ENCODE measurements around the gene SPP2. TPM values are rescaled to one million over a fixed set of nuclear protein-coding genes. Genes with fewer than 3 reads are reported as not detected.
A peak's percentile ranks its signal among the peaks of the same experiment; 100 is the strongest.

SPP2 gene
- total and polyA plus RNA-seq, 5 donors from 2014 or later, result not detected

DNA sequence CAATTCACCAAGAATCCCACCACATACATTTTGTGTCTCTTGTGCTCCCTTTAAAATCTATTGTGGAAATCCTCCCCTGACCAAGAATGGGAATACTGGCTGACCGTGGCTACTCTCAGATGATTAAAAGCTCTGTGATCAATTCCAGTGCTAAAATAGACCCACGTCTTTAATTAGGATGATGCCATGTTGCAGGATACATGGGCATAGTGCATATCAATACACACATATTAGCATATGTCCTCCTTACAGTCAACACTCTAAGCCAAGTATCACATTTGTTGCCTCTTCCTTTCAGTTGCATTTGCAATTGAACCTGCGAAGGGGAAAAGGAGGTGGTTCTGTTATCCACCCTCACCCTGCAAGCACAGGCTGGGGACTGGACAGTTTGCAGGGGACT is 41.8 kb downstream of the SPP2 start:
- Histone ChIP-seq H3K27me3 (ENCODE audit: control insufficient read depth, insufficient read depth, low read length) (no peaks in the 10 kb centered on the region), H3K4me3 (ENCODE audit: low read depth, low read length) (no peak overlapping the region), H3K4me1 (ENCODE audit: control insufficient read depth, insufficient read depth, low read length, poor library complexity, severe bottlenecking) (no peaks in the 10 kb centered on the region), H3K9me3 (ENCODE audit: control insufficient read depth in 2 of 2, low read length in 2 of 2) (peaks cover 0 to 8% of the 10 kb centered on the region in 2 experiments), H3K27ac (ENCODE audit: insufficient read depth, low read length, poor library complexity, severe bottlenecking) (no peak overlapping the region), H3K36me3 (ENCODE audit: control insufficient read depth, insufficient read depth, low read length) (no peaks in the 10 kb centered on the region)
- Mint-ChIP-seq H3K36me3 (no peaks in the 10 kb centered on the region), H3K9me3 (peaks cover 0 to 10% (median 3%) of the 10 kb centered on the region in 7 donors), H3K4me1 (no peaks in the 10 kb centered on the region), H3K4me3 (no peak overlapping the region), H3K27ac (no peak overlapping the region), H3K27me3 (peaks cover 25% of the 10 kb centered on the region)
- no peak for DNase-seq
- ATAC-seq (ENCODE audit: low read depth in 2 of 2), result no peak

DNA sequence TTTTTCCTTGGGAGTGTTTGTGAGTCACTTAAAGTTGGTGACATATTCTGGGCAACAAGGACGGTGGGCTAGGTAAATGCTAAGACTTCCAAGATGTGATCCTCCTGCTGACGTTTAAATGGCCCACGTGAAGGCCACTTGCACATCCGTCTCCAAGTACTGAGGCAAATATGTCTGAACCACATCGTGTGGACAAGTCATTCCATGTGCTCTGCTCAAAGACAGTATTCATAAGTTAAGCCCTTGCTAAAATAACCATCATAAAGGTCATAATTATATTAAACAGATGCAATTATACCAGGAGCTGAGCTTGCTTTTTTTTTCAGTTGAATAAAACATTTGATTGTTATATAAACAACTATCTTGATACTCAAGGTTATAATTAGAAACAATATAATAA is 44.8 kb downstream of the SPP2 start:
- Mint-ChIP-seq H3K27me3 (peaks cover 12% of the 10 kb centered on the region), H3K4me3 (no peak overlapping the region), H3K4me1 (peaks cover 0 to 5% (median 3%) of the 10 kb centered on the region in 4 donors), H3K9me3 (no peaks in the 10 kb centered on the region), H3K36me3 (no peaks in the 10 kb centered on the region), H3K27ac (no peak overlapping the region)
- Histone ChIP-seq H3K27ac (ENCODE audit: insufficient read depth, low read length, poor library complexity, severe bottlenecking) (no peak overlapping the region), H3K27me3 (ENCODE audit: control insufficient read depth, insufficient read depth, low read length) (no peaks in the 10 kb centered on the region), H3K36me3 (ENCODE audit: control insufficient read depth, insufficient read depth, low read length) (no peaks in the 10 kb centered on the region), H3K9me3 (ENCODE audit: control insufficient read depth in 2 of 2, low read length in 2 of 2) (no peaks in the 10 kb centered on the region), H3K4me3 (ENCODE audit: low read depth, low read length) (no peak overlapping the region), H3K4me1 (ENCODE audit: control insufficient read depth, insufficient read depth, low read length, poor library complexity, severe bottlenecking) (peaks cover 4% of the 10 kb centered on the region)
- ATAC-seq (ENCODE audit: low read depth in 2 of 2) (no peak), DNase-seq (no peak)

DNA sequence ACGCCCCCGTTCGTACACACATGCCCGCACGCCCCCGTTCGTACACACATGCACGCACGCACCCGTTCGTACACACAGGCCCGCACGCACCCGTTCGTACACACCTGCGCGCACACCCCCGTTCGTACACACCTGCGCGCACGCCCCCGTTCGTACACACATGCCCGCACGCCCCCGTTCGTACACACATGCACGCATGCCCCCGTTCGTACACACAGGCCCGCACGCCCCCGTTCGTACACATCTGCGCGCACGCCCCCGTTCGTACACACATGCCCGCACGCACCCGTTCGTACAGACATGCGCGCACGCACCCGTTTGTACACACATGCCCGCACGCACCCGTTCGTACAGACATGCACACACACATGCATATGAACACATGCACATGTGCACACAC is 45.7 kb downstream of the SPP2 start:
- DNase-seq, result no peak
- peaks cover 10% of the 10 kb centered on the region for H3K4me1 ChIP-seq (ENCODE audit: control insufficient read depth, insufficient read depth, low read length, poor library complexity, severe bottlenecking)
- H3K27me3 ChIP-seq (ENCODE audit: control insufficient read depth, insufficient read depth, low read length), result no peaks in the 10 kb centered on the region
- Mint-ChIP-seq H3K27ac (peak overlapping the region in 1 of 3 donors; percentile 22), H3K4me1 (peaks cover 8 to 13% (median 10%) of the 10 kb centered on the region in 4 donors), H3K36me3 (no peaks in the 10 kb centered on the region), H3K4me3 (no peak overlapping the region), H3K27me3 (peaks cover 12% of the 10 kb centered on the region), H3K9me3 (no peaks in the 10 kb centered on the region)
- H3K4me3 ChIP-seq (ENCODE audit: low read depth, low read length), result no peak overlapping the region
- H3K36me3 ChIP-seq (ENCODE audit: control insufficient read depth, insufficient read depth, low read length), result no peaks in the 10 kb centered on the region
- H3K9me3 ChIP-seq (ENCODE audit: control insufficient read depth in 2 of 2, low read length in 2 of 2), result no peaks in the 10 kb centered on the region
- no peak overlapping the region for H3K27ac ChIP-seq (ENCODE audit: insufficient read depth, low read length, poor library complexity, severe bottlenecking)
- ATAC-seq (ENCODE audit: low read depth in 2 of 2), result no peak

DNA sequence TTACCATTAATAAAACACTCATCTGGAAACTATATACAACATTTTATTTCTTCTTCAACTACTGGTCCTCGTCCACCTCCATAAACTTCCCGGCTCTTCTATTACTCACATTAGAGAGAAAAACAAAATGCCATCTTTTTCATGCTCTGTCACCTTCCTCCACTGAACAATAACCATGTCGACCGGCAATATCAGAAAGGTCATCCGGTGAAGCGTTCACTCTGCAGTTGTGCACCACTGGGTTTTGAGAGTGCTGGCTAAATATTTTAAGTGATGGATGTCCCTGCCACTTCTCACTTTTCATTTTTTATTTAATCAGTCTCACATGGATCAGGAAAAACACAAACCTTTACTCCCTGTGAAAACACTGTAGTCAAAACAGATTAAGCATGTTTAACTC is 48.2 kb downstream of the SPP2 start:
- ATAC-seq (ENCODE audit: low read depth in 2 of 2), result no peak
- H3K4me3 Mint-ChIP-seq, result no peak overlapping the region

DNA sequence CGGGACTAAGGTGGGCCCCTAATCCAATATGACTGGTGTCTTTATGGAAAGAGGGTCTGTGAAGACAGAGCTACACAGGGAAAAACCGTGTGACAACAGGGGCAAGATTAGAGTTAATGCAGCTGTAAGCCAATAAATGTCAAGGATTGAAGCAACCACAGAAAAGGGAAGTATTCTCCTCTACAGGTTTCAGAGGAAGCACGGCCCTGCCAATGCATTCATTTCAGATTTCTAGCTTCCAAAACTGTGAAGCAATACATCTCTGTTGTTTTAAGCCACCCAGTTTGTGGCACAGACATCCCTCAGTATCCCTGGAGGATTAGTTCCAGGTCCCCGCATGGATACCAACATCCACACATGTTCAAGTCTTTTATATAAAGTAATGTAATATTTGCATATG is 48.8 kb downstream of the SPP2 start:
- H3K9me3 Mint-ChIP-seq, result no peaks in the 10 kb centered on the region
- Histone ChIP-seq H3K27me3 (ENCODE audit: control insufficient read depth, insufficient read depth, low read length) (no peaks in the 10 kb centered on the region), H3K4me1 (ENCODE audit: control insufficient read depth, insufficient read depth, low read length, poor library complexity, severe bottlenecking) (peaks cover 14% of the 10 kb centered on the region), H3K4me3 (ENCODE audit: low read depth, low read length) (no peak overlapping the region), H3K36me3 (ENCODE audit: control insufficient read depth, insufficient read depth, low read length) (no peaks in the 10 kb centered on the region), H3K27ac (ENCODE audit: insufficient read depth, low read length, poor library complexity, severe bottlenecking) (no peak overlapping the region), H3K9me3 (ENCODE audit: control insufficient read depth in 2 of 2, low read length in 2 of 2) (no peaks in the 10 kb centered on the region)
- ATAC-seq (ENCODE audit: low read depth in 2 of 2) (no peak), DNase-seq (no peak)
- H3K27me3 Mint-ChIP-seq, result no peaks in the 10 kb centered on the region
- H3K4me3 Mint-ChIP-seq, result no peak overlapping the region
- no peaks in the 10 kb centered on the region for H3K36me3 Mint-ChIP-seq
- no peak overlapping the region for H3K27ac Mint-ChIP-seq
- peaks cover 14 to 28% (median 16%) of the 10 kb centered on the region in 4 donors for H3K4me1 Mint-ChIP-seq

More for the DNA sequence above, 48.2 kb downstream of the SPP2 start:
- Histone ChIP-seq H3K9me3 (ENCODE audit: control insufficient read depth in 2 of 2, low read length in 2 of 2) (no peaks in the 10 kb centered on the region), H3K27me3 (ENCODE audit: control insufficient read depth, insufficient read depth, low read length) (no peaks in the 10 kb centered on the region), H3K4me1 (ENCODE audit: control insufficient read depth, insufficient read depth, low read length, poor library complexity, severe bottlenecking) (peaks cover 14% of the 10 kb centered on the region), H3K36me3 (ENCODE audit: control insufficient read depth, insufficient read depth, low read length) (no peaks in the 10 kb centered on the region), H3K4me3 (ENCODE audit: low read depth, low read length) (no peak overlapping the region), H3K27ac (ENCODE audit: insufficient read depth, low read length, poor library complexity, severe bottlenecking) (no peak overlapping the region)
- H3K27ac Mint-ChIP-seq, result no peak overlapping the region
- no peaks in the 10 kb centered on the region for H3K9me3 Mint-ChIP-seq
- no peaks in the 10 kb centered on the region for H3K36me3 Mint-ChIP-seq
- DNase-seq, result no peak
- H3K27me3 Mint-ChIP-seq, result peaks cover 1% of the 10 kb centered on the region
- peaks cover 14 to 28% (median 16%) of the 10 kb centered on the region in 4 donors for H3K4me1 Mint-ChIP-seq

DNA sequence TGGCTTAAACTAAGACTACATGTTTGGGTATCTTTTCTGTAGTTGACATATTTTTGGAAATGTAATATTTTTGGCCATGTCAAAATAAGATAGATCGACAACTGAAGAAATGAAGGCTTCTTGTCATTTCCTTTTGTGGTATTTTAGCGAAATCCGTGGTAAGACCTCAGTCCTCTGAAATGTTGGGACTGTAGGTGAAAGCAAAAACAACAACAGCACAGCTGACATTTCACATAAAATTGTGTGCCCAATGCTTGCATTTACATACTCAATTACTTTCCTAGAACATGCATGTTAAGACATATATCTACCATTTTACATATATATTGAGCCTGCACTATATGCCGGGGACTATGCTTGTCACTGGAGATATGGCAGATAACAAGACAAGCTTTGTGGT is 50.2 kb downstream of the SPP2 start:
- Mint-ChIP-seq H3K4me1 (peaks cover 14 to 28% (median 16%) of the 10 kb centered on the region in 4 donors), H3K27me3 (no peaks in the 10 kb centered on the region), H3K27ac (no peak overlapping the region), H3K4me3 (peak overlapping the region in 1 of 4 donors; percentile 9), H3K9me3 (no peaks in the 10 kb centered on the region), H3K36me3 (no peaks in the 10 kb centered on the region)
- Histone ChIP-seq H3K27me3 (ENCODE audit: control insufficient read depth, insufficient read depth, low read length) (no peaks in the 10 kb centered on the region), H3K4me1 (ENCODE audit: control insufficient read depth, insufficient read depth, low read length, poor library complexity, severe bottlenecking) (peaks cover 14% of the 10 kb centered on the region), H3K36me3 (ENCODE audit: control insufficient read depth, insufficient read depth, low read length) (no peaks in the 10 kb centered on the region), H3K4me3 (ENCODE audit: low read depth, low read length) (peak overlapping the region; percentile 64), H3K9me3 (ENCODE audit: control insufficient read depth in 2 of 2, low read length in 2 of 2) (no peaks in the 10 kb centered on the region), H3K27ac (ENCODE audit: insufficient read depth, low read length, poor library complexity, severe bottlenecking) (no peak overlapping the region)
- ATAC-seq (ENCODE audit: low read depth in 2 of 2) (peak; percentile 46 to 49), DNase-seq (peak in 2 of 3 donors; percentile 30 to 58)

DNA sequence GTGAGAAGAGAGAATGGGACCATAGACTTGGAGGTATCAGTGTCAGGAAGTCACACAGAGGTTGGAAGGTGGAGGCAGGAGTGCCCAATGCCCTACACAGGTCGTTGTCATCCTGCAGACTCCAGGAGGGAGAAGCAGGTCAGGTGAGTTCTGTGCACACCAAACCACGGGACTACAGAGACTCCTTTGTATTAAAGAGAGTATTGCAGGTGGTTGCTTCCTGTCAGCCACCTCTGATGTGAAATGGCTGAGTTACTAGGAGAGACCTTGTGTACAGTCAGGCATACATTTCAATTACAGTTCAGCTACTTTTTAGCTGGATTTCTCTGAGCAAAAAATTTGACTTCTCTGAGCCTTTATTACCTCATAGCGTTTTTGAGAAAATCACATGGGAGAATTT is 51.6 kb downstream of the SPP2 start:
- DNase-seq, result peak in 2 of 3 donors; percentile 16 to 20
- H3K27ac Mint-ChIP-seq, result no peak overlapping the region
- peaks cover 14 to 28% (median 16%) of the 10 kb centered on the region in 4 donors for H3K4me1 Mint-ChIP-seq
- Histone ChIP-seq H3K36me3 (ENCODE audit: control insufficient read depth, insufficient read depth, low read length) (no peaks in the 10 kb centered on the region), H3K27ac (ENCODE audit: insufficient read depth, low read length, poor library complexity, severe bottlenecking) (no peak overlapping the region), H3K9me3 (ENCODE audit: control insufficient read depth in 2 of 2, low read length in 2 of 2) (no peaks in the 10 kb centered on the region), H3K4me3 (ENCODE audit: low read depth, low read length) (no peak overlapping the region), H3K27me3 (ENCODE audit: control insufficient read depth, insufficient read depth, low read length) (no peaks in the 10 kb centered on the region), H3K4me1 (ENCODE audit: control insufficient read depth, insufficient read depth, low read length, poor library complexity, severe bottlenecking) (peaks cover 14% of the 10 kb centered on the region)
- no peak overlapping the region for H3K4me3 Mint-ChIP-seq
- no peaks in the 10 kb centered on the region for H3K27me3 Mint-ChIP-seq
- peak; percentile 54 to 66 for ATAC-seq (ENCODE audit: low read depth in 2 of 2)
- H3K36me3 Mint-ChIP-seq, result no peaks in the 10 kb centered on the region
- no peaks in the 10 kb centered on the region for H3K9me3 Mint-ChIP-seq

DNA sequence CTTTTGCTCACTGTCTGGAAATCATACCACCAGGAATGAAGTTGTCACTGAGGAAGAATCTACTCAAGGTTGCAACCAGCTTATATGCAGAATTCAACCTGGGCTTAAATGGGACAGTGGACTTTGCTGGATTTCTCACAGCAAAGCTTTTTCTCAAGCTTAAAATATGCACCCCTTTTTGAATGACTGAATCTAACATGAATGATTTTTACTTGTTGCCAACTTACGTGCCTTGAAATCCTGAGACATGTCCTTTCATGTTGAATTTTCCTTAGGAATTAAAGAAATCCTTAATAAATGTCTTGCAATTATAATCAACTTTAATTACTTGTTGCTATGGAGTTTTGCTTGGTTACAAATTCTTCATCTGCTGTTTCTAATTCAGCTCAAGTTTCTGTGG is 57.4 kb downstream of the SPP2 start:
- H3K4me1 Mint-ChIP-seq, result peaks cover 0 to under 1% (median 0%) of the 10 kb centered on the region in 4 donors

More for the DNA sequence above, 57.4 kb downstream of the SPP2 start:
- peaks cover 0 to 2% (median 0%) of the 10 kb centered on the region in 7 donors for H3K9me3 Mint-ChIP-seq
- H3K4me3 Mint-ChIP-seq, result no peak overlapping the region
- no peak for DNase-seq
- H3K4me1 ChIP-seq (ENCODE audit: control insufficient read depth, insufficient read depth, low read length, poor library complexity, severe bottlenecking), result no peaks in the 10 kb centered on the region
- ATAC-seq (ENCODE audit: low read depth in 2 of 2), result no peak
- no peaks in the 10 kb centered on the region for H3K9me3 ChIP-seq (ENCODE audit: control insufficient read depth in 2 of 2, low read length in 2 of 2)
- H3K36me3 ChIP-seq (ENCODE audit: control insufficient read depth, insufficient read depth, low read length), result no peaks in the 10 kb centered on the region
- H3K4me3 ChIP-seq (ENCODE audit: low read depth, low read length), result no peak overlapping the region
- H3K27me3 ChIP-seq (ENCODE audit: control insufficient read depth, insufficient read depth, low read length), result no peaks in the 10 kb centered on the region
- no peak overlapping the region for H3K27ac ChIP-seq (ENCODE audit: insufficient read depth, low read length, poor library complexity, severe bottlenecking)
- peaks cover 11% of the 10 kb centered on the region for H3K27me3 Mint-ChIP-seq
- no peaks in the 10 kb centered on the region for H3K36me3 Mint-ChIP-seq
- no peak overlapping the region for H3K27ac Mint-ChIP-seq

All from CD4-positive, CD25-positive, alpha-beta regulatory T cell (primary cell).